Type B pancreatic cell (in vitro differentiated cells): ENCODE measurements around the gene CORO7. TPM values are rescaled to one million over a fixed set of nuclear protein-coding genes. Genes with fewer than 3 reads are reported as not detected.

ENCODE experiments used
- DNase-seq: peaks from one replicate; pipeline ENCODE4 v3.0.0; 2021; ENCODE audit warnings: mixed read lengths; ENCODE audit not compliant: unreplicated experiment; ENCODE audit errors: extremely low spot score
- H3K27ac Mint-ChIP-seq: 2 replicates; pipeline ENCODE4 v1.8.0; 2021; ENCODE audit warnings: mild to moderate bottlenecking, mixed read lengths
- H3K27me3 Mint-ChIP-seq: 2 replicates; pipeline ENCODE4 v1.8.0; 2021; ENCODE audit warnings: mixed read lengths
- H3K36me3 Mint-ChIP-seq: 2 replicates; pipeline ENCODE4 v1.8.0; 2021; ENCODE audit warnings: mixed read lengths
- H3K4me1 Mint-ChIP-seq: one replicate; pipeline ENCODE4 v1.8.0; 2021; ENCODE audit warnings: mixed read lengths; ENCODE audit not compliant: unreplicated experiment
- H3K4me3 Mint-ChIP-seq: 2 replicates; pipeline ENCODE4 v1.8.0; 2021; ENCODE audit warnings: mild to moderate bottlenecking, mixed read lengths
- H3K9me3 Mint-ChIP-seq: 2 replicates; pipeline ENCODE4 v1.8.0; 2021; ENCODE audit warnings: mixed read lengths
- total RNA-seq: library from RNA; stranded (reverse); gene quantifications from 2 replicates; pipeline ENCODE4 v1.2.1, GENCODE V29; 2021; ENCODE audit warnings: low replicate concordance
- TF ChIP-seq, protein P1 (sequence below): fragments of 200-600 bp; sonication (generic); conservative IDR thresholded peaks from 2 replicates; pipeline ENCODE4 v1.5.0; 2021; ENCODE audit warnings: antibody characterized with exemption, mild to moderate bottlenecking

The CORO7 gene
- total RNA-seq, 1 donor from 2014 or later: 32.3 TPM

DNA sequence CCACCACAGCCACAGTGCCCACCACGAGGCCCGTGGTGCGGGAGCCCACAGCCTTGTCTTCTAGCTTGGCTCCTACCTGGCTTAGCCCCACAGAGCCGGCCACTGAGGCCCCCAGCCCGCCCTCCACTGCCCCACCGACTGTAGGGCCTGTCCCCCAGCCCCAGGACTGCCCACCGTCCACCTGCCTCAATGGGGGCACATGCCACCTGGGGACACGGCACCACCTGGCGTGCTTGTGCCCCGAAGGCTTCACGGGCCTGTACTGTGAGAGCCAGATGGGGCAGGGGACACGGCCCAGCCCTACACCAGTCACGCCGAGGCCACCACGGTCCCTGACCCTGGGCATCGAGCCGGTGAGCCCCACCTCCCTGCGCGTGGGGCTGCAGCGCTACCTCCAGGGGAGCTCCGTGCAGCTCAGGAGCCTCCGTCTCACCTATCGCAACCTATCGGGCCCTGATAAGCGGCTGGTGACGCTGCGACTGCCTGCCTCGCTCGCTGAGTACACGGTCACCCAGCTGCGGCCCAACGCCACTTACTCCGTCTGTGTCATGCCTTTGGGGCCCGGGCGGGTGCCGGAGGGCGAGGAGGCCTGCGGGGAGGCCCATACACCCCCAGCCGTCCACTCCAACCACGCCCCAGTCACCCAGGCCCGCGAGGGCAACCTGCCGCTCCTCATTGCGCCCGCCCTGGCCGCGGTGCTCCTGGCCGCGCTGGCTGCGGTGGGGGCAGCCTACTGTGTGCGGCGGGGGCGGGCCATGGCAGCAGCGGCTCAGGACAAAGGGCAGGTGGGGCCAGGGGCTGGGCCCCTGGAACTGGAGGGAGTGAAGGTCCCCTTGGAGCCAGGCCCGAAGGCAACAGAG, 34.2 kb downstream of the CORO7 start:
- Mint-ChIP-seq H3K4me3 (no peak overlapping the region), H3K36me3 (no peaks in the 10 kb centered on the region), H3K27ac (no peak overlapping the region), H3K9me3 (no peaks in the 10 kb centered on the region), H3K27me3 (no peaks in the 10 kb centered on the region), H3K4me1 (peaks cover 18% of the 10 kb centered on the region)
- no peak for DNase-seq
- TF ChIP-seq, protein P1, sequence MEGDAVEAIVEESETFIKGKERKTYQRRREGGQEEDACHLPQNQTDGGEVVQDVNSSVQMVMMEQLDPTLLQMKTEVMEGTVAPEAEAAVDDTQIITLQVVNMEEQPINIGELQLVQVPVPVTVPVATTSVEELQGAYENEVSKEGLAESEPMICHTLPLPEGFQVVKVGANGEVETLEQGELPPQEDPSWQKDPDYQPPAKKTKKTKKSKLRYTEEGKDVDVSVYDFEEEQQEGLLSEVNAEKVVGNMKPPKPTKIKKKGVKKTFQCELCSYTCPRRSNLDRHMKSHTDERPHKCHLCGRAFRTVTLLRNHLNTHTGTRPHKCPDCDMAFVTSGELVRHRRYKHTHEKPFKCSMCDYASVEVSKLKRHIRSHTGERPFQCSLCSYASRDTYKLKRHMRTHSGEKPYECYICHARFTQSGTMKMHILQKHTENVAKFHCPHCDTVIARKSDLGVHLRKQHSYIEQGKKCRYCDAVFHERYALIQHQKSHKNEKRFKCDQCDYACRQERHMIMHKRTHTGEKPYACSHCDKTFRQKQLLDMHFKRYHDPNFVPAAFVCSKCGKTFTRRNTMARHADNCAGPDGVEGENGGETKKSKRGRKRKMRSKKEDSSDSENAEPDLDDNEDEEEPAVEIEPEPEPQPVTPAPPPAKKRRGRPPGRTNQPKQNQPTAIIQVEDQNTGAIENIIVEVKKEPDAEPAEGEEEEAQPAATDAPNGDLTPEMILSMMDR: no peak

DNA sequence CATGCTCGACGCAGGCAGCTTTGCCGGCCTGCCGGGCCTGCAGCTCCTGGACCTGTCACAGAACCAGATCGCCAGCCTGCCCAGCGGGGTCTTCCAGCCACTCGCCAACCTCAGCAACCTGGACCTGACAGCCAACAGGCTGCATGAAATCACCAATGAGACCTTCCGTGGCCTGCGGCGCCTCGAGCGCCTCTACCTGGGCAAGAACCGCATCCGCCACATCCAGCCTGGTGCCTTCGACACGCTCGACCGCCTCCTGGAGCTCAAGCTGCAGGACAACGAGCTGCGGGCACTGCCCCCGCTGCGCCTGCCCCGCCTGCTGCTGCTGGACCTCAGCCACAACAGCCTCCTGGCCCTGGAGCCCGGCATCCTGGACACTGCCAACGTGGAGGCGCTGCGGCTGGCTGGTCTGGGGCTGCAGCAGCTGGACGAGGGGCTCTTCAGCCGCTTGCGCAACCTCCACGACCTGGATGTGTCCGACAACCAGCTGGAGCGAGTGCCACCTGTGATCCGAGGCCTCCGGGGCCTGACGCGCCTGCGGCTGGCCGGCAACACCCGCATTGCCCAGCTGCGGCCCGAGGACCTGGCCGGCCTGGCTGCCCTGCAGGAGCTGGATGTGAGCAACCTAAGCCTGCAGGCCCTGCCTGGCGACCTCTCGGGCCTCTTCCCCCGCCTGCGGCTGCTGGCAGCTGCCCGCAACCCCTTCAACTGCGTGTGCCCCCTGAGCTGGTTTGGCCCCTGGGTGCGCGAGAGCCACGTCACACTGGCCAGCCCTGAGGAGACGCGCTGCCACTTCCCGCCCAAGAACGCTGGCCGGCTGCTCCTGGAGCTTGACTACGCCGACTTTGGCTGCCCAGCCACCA, 35.1 kb downstream of the CORO7 start:
- TF ChIP-seq, protein P1: no peak
- Mint-ChIP-seq H3K36me3 (no peaks in the 10 kb centered on the region), H3K4me1 (peaks cover 22% of the 10 kb centered on the region), H3K27ac (no peak overlapping the region), H3K27me3 (no peaks in the 10 kb centered on the region), H3K4me3 (no peak overlapping the region), H3K9me3 (no peaks in the 10 kb centered on the region)
- no peak for DNase-seq

DNA sequence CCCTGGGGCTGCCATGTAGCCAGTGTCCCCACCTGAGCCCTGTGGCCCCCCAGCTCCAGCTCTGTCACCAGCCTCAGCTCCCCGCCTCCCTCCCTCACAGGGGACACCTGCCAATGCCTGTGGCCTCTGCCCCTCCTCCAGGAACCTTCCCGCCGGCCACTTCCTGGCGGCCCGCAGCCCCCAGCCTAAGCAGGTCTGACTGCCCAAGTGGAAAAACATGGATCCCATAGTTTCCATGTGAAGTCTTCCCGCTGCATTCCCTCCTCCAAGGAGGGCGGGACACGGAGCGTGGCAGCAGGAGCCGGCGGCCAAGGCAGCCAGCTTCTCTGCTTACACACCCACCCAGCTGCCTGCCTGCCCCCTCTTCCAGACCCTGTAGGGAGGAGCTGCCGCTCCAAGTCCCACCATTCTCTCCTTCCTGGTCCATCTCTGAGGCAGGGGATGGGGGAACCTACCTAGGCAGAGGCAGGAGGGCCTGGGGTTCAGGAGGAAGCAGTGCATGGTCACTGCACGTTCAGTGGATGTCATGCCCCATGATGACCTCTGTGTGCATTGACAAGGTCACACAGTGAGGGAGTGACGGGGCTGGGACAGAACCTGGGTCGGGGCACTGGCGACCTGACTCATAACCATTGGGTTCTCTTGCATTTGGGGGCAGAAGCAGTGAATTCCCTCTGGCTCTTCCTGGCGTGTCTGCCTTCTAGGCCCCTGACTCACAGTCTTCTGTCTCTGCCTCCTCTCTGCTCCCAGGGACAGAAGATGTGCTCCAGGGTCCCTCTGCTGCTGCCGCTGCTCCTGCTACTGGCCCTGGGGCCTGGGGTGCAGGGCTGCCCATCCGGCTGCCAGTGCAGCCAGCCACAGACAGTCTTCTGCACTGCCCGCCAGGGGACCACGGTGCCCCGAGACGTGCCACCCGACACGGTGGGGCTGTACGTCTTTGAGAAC, 36.0 kb downstream of the CORO7 start:
- Mint-ChIP-seq H3K36me3 (no peaks in the 10 kb centered on the region), H3K4me3 (no peak overlapping the region), H3K4me1 (peaks cover 26% of the 10 kb centered on the region), H3K9me3 (no peaks in the 10 kb centered on the region), H3K27me3 (no peaks in the 10 kb centered on the region), H3K27ac (no peak overlapping the region)
- TF ChIP-seq, protein P1: no peak
- DNase-seq: no peak

DNA sequence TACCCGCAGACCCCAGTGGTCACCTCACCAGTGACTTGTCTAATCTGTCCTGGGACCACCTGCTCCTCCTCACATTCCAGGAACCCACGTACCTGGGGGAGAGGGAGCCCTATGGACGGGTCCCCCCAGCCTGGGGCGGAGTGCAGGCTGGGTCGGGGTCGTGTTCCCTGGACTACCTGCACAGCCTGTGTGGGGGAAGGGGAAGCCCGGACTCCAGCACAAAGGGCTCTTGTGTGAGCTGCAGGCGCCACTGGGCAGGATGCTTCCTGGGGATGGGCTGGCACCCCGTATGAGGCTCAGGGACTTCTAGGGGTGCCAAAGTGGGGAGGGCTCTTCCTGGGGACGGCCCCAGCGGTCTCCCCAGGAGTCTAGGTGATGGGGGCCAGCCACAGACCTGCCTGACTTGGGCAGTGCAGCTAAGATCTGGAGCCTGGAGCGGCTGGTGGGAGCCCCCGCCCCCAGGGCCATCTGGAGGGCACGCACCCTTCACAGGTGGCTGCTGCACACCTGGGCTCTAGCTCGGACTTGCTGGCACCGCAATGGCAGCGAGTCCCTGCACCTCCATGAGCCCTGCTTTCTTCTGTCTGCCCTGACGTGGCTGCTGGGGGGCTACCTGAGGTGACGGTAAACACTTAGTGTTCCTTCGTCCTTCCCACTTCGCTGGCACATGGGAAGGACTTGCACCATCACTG, 37.3 kb downstream of the CORO7 start:
- no peaks in the 10 kb centered on the region for H3K36me3 Mint-ChIP-seq
- no peaks in the 10 kb centered on the region for H3K9me3 Mint-ChIP-seq
- peaks cover 28% of the 10 kb centered on the region for H3K4me1 Mint-ChIP-seq
- no peak overlapping the region for H3K4me3 Mint-ChIP-seq
- no peaks in the 10 kb centered on the region for H3K27me3 Mint-ChIP-seq
- H3K27ac Mint-ChIP-seq: no peak overlapping the region
- no peak for DNase-seq
- TF ChIP-seq, protein P1: no peak
